ENCODE measurements around the gene JAK1. TPM values are rescaled to one million over a fixed set of nuclear protein-coding genes. Genes with fewer than 3 reads are reported as not detected.

Gene JAK1
- total RNA-seq, 1 donor from 2014 or later, result 106 TPM

GRCh38 chr1:64857347-64857746 lies 109.0 kb downstream of the JAK1 start:
- intact Hi-C loops (cut with micrococcal nuclease), result no loop called here
- Histone ChIP-seq H3K9me3 (replicated peaks) (no peaks in the 10 kb centered on the region), H3K4me3 (no peak overlapping the region), H3K36me3 (peaks cover 79% of the 10 kb centered on the region), H3K27ac (replicated peaks) (no peak overlapping the region), H3K27me3 (ENCODE audit: low read depth) (no peaks in the 10 kb centered on the region), H3K4me1 (peaks cover 4% of the 10 kb centered on the region)
- TF ChIP-seq CTCF (IDR thresholded peaks at IDR 0.05; ENCODE audit: borderline replicate concordance), result no peak
- no peak for DNase-seq

GRCh38 chr1:64856553-64856952 lies 109.8 kb downstream of the JAK1 start:
- intact Hi-C loops (cut with micrococcal nuclease), result no loop called here
- no peaks in the 10 kb centered on the region for H3K27me3 ChIP-seq (ENCODE audit: low read depth)
- H3K27ac ChIP-seq (replicated peaks), result no peak overlapping the region
- H3K9me3 ChIP-seq (replicated peaks), result no peaks in the 10 kb centered on the region
- DNase-seq, result peak; percentile 33
- H3K4me3 ChIP-seq, result no peak overlapping the region
- H3K36me3 ChIP-seq, result peaks cover 80% of the 10 kb centered on the region
- TF ChIP-seq CTCF (IDR thresholded peaks at IDR 0.05; ENCODE audit: borderline replicate concordance), result no peak
- peaks cover 9% of the 10 kb centered on the region for H3K4me1 ChIP-seq

- peaks cover 10% of the 10 kb centered on the region for H3K4me1 ChIP-seq
- peaks cover 88% of the 10 kb centered on the region for H3K36me3 ChIP-seq
- TF ChIP-seq CTCF (IDR thresholded peaks at IDR 0.05; ENCODE audit: borderline replicate concordance), result no peak
- no peaks in the 10 kb centered on the region for H3K9me3 ChIP-seq (replicated peaks)
- H3K4me3 ChIP-seq, result no peak overlapping the region
- no peak overlapping the region for H3K27ac ChIP-seq (replicated peaks)
- intact Hi-C loops (cut with micrococcal nuclease), result no loop called here
- no peaks in the 10 kb centered on the region for H3K27me3 ChIP-seq (ENCODE audit: low read depth)
- DNase-seq, result no peak
Observed at GRCh38 chr1:64855557-64855956, 110.8 kb downstream of the JAK1 start.

- H3K4me3 ChIP-seq, result no peak overlapping the region
- no peak for TF ChIP-seq CTCF (IDR thresholded peaks at IDR 0.05; ENCODE audit: borderline replicate concordance)
- intact Hi-C loops (cut with micrococcal nuclease), result no loop called here
- DNase-seq, result no peak
- no peaks in the 10 kb centered on the region for H3K27me3 ChIP-seq (ENCODE audit: low read depth)
- peaks cover 91% of the 10 kb centered on the region for H3K36me3 ChIP-seq
- H3K4me1 ChIP-seq, result peaks cover 10% of the 10 kb centered on the region
- no peaks in the 10 kb centered on the region for H3K9me3 ChIP-seq (replicated peaks)
- no peak overlapping the region for H3K27ac ChIP-seq (replicated peaks)
Observed at GRCh38 chr1:64854674-64855073, 111.7 kb downstream of the JAK1 start.

GRCh38 chr1:64851664-64852063 lies 114.7 kb downstream of the JAK1 start:
- Histone ChIP-seq H3K27ac (replicated peaks) (no peak overlapping the region), H3K4me3 (no peak overlapping the region), H3K9me3 (replicated peaks) (no peaks in the 10 kb centered on the region), H3K36me3 (peaks cover 89% of the 10 kb centered on the region), H3K27me3 (ENCODE audit: low read depth) (no peaks in the 10 kb centered on the region), H3K4me1 (peaks cover 10% of the 10 kb centered on the region)
- intact Hi-C loops (cut with micrococcal nuclease), result no loop called here
- no peak for DNase-seq
- TF ChIP-seq CTCF (IDR thresholded peaks at IDR 0.05; ENCODE audit: borderline replicate concordance), result no peak

GRCh38 chr1:64850846-64851245 lies 115.5 kb downstream of the JAK1 start:
- H3K36me3 ChIP-seq, result peaks cover 89% of the 10 kb centered on the region
- no peaks in the 10 kb centered on the region for H3K27me3 ChIP-seq (ENCODE audit: low read depth)
- DNase-seq, result no peak
- intact Hi-C loops (cut with micrococcal nuclease), result no loop called here
- no peaks in the 10 kb centered on the region for H3K9me3 ChIP-seq (replicated peaks)
- no peak for TF ChIP-seq CTCF (IDR thresholded peaks at IDR 0.05; ENCODE audit: borderline replicate concordance)
- H3K4me3 ChIP-seq, result no peak overlapping the region
- H3K27ac ChIP-seq (replicated peaks), result no peak overlapping the region
- H3K4me1 ChIP-seq, result peaks cover 10% of the 10 kb centered on the region

Measured in left ventricle myocardium inferior (tissue), 1 donor.